Erythroblast (primary cell): Measurements from ENCODE around the gene RBM20.

Source experiments
- DNase-seq, 2 experiments: peaks; one replicate each; lab custom pipeline; 2025; lab: John Stamatoyannopoulos, UW
- GATA1 ChIP-seq: IDR thresholded peaks from 2 replicates; pipeline ENCODE4 v1.6.1; 2011; ENCODE audit warnings: low read depth, mild to moderate bottlenecking, control low read depth, low read length, moderate library complexity
- POLR2A ChIP-seq: IDR thresholded peaks from 2 replicates; pipeline ENCODE4 v1.6.1; 2011; ENCODE audit warnings: mild to moderate bottlenecking, low read length

Gene RBM20

GRCh38 chr10:110789604-110790433 is 145.7 kb downstream of the RBM20 start:
- DNase-seq = no peak
- TF ChIP-seq GATA1 (no peak), POLR2A (no peak)

- no peak for TF ChIP-seq GATA1
- DNase-seq = peak in 1 of 2 experiments; percentile 56
Measured at GRCh38 chr10:110790913-110791506, 146.9 kb downstream of the RBM20 start.

- no peak for DNase-seq
- no peak for TF ChIP-seq POLR2A
- TF ChIP-seq GATA1 = no peak
Measured at GRCh38 chr10:110791541-110792073, 147.5 kb downstream of the RBM20 start.

GRCh38 chr10:110792476-110793125 is 148.5 kb downstream of the RBM20 start:
- no peak for TF ChIP-seq GATA1
- no peak for TF ChIP-seq POLR2A
- DNase-seq = no peak

- DNase-seq = no peak
- TF ChIP-seq POLR2A (no peak), GATA1 (no peak)
Measured at GRCh38 chr10:110793128-110793812, 149.1 kb downstream of the RBM20 start.

- DNase-seq = no peak
- no peak for TF ChIP-seq POLR2A
- TF ChIP-seq GATA1 = no peak
Measured at GRCh38 chr10:110793886-110794285, 149.8 kb downstream of the RBM20 start.

- DNase-seq = no peak
- TF ChIP-seq POLR2A = no peak
- no peak for TF ChIP-seq GATA1
Measured at GRCh38 chr10:110794808-110795207, 150.7 kb downstream of the RBM20 start.

GRCh38 chr10:110797416-110797815 is 153.3 kb downstream of the RBM20 start:
- TF ChIP-seq POLR2A (no peak), GATA1 (no peak)
- DNase-seq = no peak

GRCh38 chr10:110798340-110798739 is 154.2 kb downstream of the RBM20 start:
- no peak for DNase-seq
- TF ChIP-seq POLR2A (no peak), GATA1 (no peak)

- TF ChIP-seq GATA1 (no peak), POLR2A (no peak)
- no peak for DNase-seq
Measured at GRCh38 chr10:110802090-110802489, 158.0 kb downstream of the RBM20 start.

- no peak for DNase-seq
- TF ChIP-seq GATA1 = no peak
Measured at GRCh38 chr10:110802551-110803238, 158.6 kb downstream of the RBM20 start.

GRCh38 chr10:110803239-110803749 is 159.2 kb downstream of the RBM20 start:
- TF ChIP-seq GATA1 = no peak
- no peak for TF ChIP-seq POLR2A
- no peak for DNase-seq
